ENCODE measurements around the gene PECR. TPM values are rescaled to one million over a fixed set of nuclear protein-coding genes. Genes with fewer than 3 reads are reported as not detected.

Gene PECR
- polyA plus RNA-seq, 1 experiment: 5.6 TPM

DNA sequence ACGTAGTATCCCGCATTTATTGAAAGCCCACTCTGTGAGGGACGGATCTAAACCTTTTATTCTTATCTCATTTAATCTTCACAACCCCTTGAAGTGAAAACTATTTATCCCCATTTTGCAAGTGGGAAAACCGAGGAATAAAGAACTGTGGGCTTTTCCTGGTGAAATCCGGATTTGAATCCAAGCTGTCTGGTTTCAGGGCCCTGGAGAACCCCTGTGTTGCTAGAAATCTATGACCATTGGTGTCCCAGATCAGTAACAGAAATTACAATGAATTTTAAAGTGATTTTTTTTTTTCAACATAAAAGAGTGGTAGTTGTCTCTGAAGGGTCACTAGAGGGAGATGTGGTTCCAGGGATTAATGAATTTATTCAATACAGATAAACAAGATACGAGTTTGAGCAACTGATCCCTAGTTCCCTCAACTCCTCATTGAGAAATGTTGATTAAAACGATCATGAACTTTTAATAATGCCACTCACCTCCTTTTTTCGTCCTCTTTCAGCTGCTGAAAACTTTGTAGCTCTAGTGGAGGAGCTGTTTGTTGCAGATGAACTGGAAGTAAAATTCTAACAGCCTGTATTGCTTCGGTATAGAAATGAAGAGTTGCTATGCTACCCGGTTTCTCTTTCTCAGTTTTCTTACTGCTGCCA, 28.5 kb upstream of the PECR start:
- no peak for DNase-seq (ENCODE audit: low read depth)
- ChIA-PET CTCF (interaction anchor here (0.6 to 2.0 kb wide), 21 partner anchors 10 to 547 kb away, joined by 3 to 7 read pairs (median 3); no protein-coding TSS in a partner anchor), POLR2A (no interaction called here)
- H3K27me3 ChIP-seq (ENCODE audit: control insufficient read depth, insufficient read depth, low read length): peaks cover 2% of the 10 kb centered on the region; the same call in 1 of the 2 replicates
- TF ChIP-seq, protein P1, sequence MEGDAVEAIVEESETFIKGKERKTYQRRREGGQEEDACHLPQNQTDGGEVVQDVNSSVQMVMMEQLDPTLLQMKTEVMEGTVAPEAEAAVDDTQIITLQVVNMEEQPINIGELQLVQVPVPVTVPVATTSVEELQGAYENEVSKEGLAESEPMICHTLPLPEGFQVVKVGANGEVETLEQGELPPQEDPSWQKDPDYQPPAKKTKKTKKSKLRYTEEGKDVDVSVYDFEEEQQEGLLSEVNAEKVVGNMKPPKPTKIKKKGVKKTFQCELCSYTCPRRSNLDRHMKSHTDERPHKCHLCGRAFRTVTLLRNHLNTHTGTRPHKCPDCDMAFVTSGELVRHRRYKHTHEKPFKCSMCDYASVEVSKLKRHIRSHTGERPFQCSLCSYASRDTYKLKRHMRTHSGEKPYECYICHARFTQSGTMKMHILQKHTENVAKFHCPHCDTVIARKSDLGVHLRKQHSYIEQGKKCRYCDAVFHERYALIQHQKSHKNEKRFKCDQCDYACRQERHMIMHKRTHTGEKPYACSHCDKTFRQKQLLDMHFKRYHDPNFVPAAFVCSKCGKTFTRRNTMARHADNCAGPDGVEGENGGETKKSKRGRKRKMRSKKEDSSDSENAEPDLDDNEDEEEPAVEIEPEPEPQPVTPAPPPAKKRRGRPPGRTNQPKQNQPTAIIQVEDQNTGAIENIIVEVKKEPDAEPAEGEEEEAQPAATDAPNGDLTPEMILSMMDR (IDR thresholded peaks at IDR 0.05; ENCODE audit: insufficient read depth, low read depth, low read length): peak; percentile 55
- peaks cover 3% of the 10 kb centered on the region; the same call in 1 of the 2 replicates for H3K36me3 ChIP-seq (ENCODE audit: control insufficient read depth, insufficient read depth, low read length)
- H3K4me3 ChIP-seq (ENCODE audit: low read depth, low read length): peak overlapping the region; percentile 92

- TF ChIP-seq, protein P1 (IDR thresholded peaks at IDR 0.05; ENCODE audit: insufficient read depth, low read depth, low read length): no peak
- ChIA-PET POLR2A (interaction anchor here (0.7 kb wide), 1 partner anchor 188 kb away, joined by 3 read pairs; no protein-coding TSS in a partner anchor), CTCF (interaction anchor here (0.6 to 2.0 kb wide), 16 partner anchors 10 to 557 kb away, joined by 3 to 7 read pairs (median 4); no protein-coding TSS in a partner anchor)
- Histone ChIP-seq H3K36me3 (ENCODE audit: control insufficient read depth, insufficient read depth, low read length) (peaks cover 3% of the 10 kb centered on the region; the same call in 1 of the 2 replicates), H3K27me3 (ENCODE audit: control insufficient read depth, insufficient read depth, low read length) (peaks cover 2% of the 10 kb centered on the region; the same call in 1 of the 2 replicates), H3K4me3 (ENCODE audit: low read depth, low read length) (peak within 1 kb of the TSS; percentile 92)
- DNase-seq (ENCODE audit: low read depth): peak; percentile 91
Measured at GRCh38 chr2:216108967-216109921, 27.6 kb upstream of the PECR start, which contains the start of gene XRCC5. TSS of gene XRCC5 (plus strand) at chr2:216109348. CDS start at chr2:216109437, 89 bp downstream.

DNA sequence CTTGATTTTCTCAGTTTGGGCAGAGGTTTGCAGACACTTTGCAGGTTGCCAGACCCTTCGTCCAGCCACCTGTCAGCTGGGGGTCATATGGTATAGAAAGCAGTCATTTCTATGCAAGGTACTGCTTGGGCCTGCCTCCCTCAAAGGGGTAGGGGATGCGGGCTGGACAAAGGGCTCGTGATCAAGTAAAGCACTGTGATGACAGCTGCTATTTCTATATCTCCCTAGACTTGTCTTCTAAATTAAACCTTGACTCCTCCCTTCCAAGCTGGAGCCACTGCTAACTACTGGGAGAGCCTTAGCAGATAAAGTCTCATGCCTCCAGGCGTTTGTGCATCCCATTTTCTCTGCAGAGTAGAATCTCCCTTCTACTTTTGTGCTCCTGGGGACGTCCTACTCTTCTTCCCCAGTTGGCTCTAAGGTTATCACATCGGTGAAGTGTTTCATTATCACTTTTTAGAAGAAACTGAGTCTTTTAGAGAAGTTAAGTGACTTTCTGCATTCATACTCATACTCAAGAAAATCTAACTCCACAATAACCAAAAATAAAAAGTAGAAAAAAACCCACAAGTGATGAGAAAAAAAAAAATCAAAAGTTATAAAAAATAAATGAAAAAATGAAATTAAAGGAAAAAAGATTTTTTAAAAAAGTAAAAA, 26.8 kb upstream of the PECR start:
- H3K27me3 ChIP-seq (ENCODE audit: control insufficient read depth, insufficient read depth, low read length): peaks cover 2% of the 10 kb centered on the region; the same call in 1 of the 2 replicates
- TF ChIP-seq, protein P1 (IDR thresholded peaks at IDR 0.05; ENCODE audit: insufficient read depth, low read depth, low read length): no peak
- DNase-seq (ENCODE audit: low read depth): no peak
- POLR2A ChIA-PET: no interaction called here
- peaks cover 2% of the 10 kb centered on the region; the same call in 1 of the 2 replicates for H3K36me3 ChIP-seq (ENCODE audit: control insufficient read depth, insufficient read depth, low read length)
- CTCF ChIA-PET: interaction anchor here (0.6 to 2.0 kb wide), 4 partner anchors 76 to 1710 kb away, joined by 3 to 6 read pairs (median 5); no protein-coding TSS in a partner anchor
- peak overlapping the region; percentile 92 for H3K4me3 ChIP-seq (ENCODE audit: low read depth, low read length)

GRCh38 chr2:216107760-216108159, 26.2 kb upstream of the PECR start:
- ChIA-PET CTCF (no interaction called here), POLR2A (no interaction called here)
- DNase-seq (ENCODE audit: low read depth): no peak

More at GRCh38 chr2:216107760-216108159, 26.2 kb upstream of the PECR start:
- Histone ChIP-seq H3K4me3 (ENCODE audit: low read depth, low read length) (no peak overlapping the region), H3K36me3 (ENCODE audit: control insufficient read depth, insufficient read depth, low read length) (no peaks in the 10 kb centered on the region), H3K27me3 (ENCODE audit: control insufficient read depth, insufficient read depth, low read length) (peaks cover 2% of the 10 kb centered on the region; the same call in 1 of the 2 replicates)
- TF ChIP-seq, protein P1 (IDR thresholded peaks at IDR 0.05; ENCODE audit: insufficient read depth, low read depth, low read length): no peak

Data from BJ (cell line).